G401 (cell line): ENCODE data around the gene ELP1. TPM values are rescaled to one million over a fixed set of nuclear protein-coding genes. Genes with fewer than 3 reads are reported as not detected.

ENCODE experiments used
- DNase-seq: peaks from one replicate; pipeline ENCODE4 v3.0.0-alpha.2; 2015; ENCODE audit warnings: low spot score
- in situ Hi-C: cut with HindIII; loops from 2 replicates; pipeline ENCODE4 v1.10.0; 2016; ENCODE audit warnings: low sequenced_read_pairs, mixed read lengths
- total RNA-seq: library from RNA; depleted of rRNA; stranded (reverse); fragments of >200 nt; shearing (Covaris generic); gene quantifications from 2 replicates; pipeline ENCODE4 v1.2.3, GENCODE V29; 2014

The ELP1 gene
- total RNA-seq, 1 experiment from 2014 or later = 54.7 TPM

DNA sequence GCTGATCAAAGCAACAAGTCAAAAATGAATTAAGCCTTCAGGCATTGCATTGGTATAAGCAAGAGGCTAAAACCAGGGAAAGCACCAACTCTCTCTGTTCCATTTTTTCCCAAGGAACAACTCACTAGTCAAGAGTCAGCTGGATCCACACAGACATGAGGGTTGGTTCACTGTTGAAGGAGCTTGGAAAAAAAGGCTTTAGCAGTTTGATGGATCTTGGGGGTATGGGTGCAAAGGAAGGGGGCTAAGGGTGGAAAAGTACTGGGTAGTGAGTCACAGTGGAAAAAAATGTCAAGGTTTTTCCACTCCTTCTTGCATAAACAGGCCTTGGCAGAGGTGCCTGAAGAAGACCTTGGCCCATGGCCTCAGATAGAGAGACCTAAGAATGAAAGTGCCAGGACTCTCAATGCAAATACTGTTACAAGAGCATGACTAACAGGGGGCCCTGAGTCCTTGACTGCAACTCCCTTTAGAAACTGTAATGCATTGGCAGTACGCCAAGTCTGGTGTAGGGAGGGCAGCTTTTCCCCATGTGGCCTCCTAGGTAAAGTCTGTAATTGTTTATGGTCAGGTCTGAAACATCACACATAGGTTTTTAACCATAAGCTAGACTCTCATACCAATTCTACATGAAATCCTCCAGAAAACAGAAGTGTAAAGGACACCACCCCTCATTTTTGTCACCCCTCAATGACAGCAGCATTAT, 48.1 kb downstream of the ELP1 start:
- DNase-seq = peak; percentile 6
- in situ Hi-C loops = no loop called here

DNA sequence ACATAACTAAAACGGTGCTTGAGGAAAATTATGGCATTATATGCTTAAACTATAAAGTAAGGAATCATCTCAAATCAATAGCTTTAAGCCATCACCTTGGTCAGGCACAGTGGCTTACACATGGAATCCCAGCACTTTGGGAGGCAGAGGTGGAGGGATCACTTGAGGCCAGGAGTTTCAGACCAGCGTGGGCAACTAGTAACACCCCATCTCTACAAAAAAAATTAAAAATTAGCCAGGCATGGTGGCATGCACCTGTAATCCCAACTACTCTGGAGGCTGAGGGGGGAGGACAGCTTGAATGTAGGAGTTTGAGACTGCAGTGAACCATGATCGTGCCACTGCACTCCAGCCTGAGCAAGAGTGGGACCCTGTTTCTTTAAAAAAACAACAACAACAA, 49.2 kb downstream of the ELP1 start:
- no peak for DNase-seq
- in situ Hi-C loops = no loop called here

- no peak for DNase-seq
- in situ Hi-C loops = no loop called here
Measured at GRCh38 chr9:108883085-108883484, 50.8 kb downstream of the ELP1 start.

- in situ Hi-C loops = no loop called here
- no peak for DNase-seq
Measured at GRCh38 chr9:108882052-108882888, 51.7 kb downstream of the ELP1 start.

DNA sequence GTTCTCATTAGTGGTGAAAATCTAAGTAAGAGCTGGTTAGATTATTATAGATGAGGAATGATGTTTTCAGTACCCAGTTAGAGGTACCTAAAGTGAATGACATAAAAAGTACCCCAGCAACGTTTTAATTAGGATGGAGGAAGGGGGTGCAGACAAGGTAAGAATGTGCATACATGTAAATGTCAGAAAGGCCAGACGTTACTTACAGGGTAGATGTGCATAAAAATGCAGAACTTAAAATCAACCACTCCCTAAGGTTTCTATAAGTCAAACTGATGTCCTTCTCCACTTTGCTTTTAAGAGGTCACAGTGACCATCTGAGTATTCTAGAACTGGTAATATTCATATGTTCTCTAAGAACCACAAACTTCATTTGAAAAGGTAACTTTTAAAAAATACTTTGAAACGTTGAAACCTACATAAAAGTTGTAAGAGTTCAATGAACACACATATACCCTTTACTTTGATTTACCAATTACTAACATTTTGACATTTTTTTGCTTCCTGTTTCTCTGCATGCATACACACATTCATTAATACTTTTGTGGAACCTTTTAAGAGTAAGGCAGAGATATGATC, 53.1 kb downstream of the ELP1 start:
- DNase-seq = no peak
- in situ Hi-C loops = no loop called here

DNA sequence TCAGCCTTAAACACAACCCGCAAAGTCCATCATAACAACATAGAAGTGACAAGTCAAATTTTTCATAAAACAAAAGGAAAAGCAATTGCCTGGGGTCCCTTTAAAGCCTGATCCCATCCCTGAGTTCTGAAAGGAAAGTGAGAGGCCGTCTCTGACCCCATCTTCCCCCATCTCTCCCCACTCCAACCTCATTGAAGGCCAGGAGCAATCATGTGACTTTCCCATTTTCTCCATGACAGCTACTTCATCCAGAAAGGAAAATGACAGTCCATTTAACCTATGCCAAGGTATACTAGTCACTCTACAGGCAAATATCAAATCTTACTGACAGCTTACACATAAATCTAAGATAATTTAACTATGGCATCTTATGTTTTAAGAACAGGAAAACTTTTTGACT, 56.4 kb downstream of the ELP1 start:
- no peak for DNase-seq

DNA sequence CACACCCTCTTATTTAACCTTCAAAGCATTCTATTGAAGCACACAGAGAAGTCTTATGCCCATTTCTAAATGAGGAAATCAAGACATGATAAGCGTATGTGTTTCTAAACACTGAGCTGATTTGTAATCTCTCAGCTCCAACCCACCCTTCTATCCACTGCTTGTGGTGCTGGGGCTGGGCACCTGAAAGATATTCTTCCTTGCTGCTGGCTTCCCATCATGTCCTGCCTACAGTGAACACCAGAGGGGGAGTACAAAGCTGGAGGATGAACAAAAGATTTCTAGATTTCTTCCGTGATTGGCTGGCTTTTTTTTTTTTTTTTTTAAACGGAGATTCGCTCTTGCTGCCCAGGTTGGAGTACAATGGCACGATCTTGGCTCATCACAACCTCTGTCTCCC, 57.5 kb downstream of the ELP1 start:
- in situ Hi-C loops = no loop called here
- DNase-seq = no peak

More for the DNA sequence above, 56.4 kb downstream of the ELP1 start:
- in situ Hi-C loops = no loop called here

- in situ Hi-C loops = no loop called here
- no peak for DNase-seq
Measured at GRCh38 chr9:108874058-108874788, 59.7 kb downstream of the ELP1 start.

DNA sequence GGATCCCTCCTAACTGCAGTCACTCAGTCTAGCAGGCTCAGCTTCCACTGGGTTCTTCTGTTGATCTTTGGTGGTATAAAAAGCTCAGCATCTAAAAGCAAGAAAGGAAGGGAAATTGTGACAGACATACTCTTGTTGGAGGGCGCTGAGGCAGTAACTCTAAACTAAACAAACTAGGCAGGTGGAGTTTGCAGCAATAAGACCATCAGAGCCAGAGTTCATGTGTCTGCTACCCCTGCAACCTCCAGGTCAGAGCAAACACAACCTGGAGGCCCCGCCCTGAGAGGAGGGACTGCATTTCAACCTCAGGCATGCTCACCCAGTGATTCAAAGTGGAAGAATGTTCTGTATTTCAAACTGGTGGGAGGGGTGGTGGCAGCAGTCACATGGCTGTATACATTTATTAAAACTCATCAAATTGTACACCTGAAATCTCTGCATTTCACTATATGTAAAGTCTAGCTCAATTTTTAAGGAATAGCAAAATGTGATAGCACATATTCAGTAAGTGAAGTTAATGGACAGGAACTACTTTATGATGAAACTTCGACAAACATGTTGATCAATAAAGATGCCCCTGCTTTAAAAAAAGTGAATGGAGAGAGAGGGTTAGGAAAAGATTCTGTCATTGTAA, 64.7 kb downstream of the ELP1 start:
- in situ Hi-C loops = no loop called here
- DNase-seq = no peak

DNA sequence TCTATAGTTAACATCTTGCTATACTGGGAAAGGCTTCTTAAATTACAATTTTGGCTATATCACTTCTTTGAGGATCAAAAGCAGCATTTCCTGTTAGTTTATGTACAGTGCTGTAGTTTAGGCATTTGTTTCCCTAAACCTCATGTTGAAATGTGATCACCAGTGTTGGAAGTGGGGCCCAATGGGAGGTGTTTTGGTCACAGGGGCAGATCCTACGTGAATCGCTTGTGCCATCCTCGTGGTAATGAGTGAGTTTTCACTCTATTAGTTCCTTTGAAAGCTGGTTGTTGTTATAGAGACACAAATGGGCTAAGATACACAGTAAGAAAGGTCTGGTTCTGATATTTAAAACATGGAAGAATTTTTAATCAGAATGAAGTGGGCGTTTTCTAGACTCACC, 66.1 kb downstream of the ELP1 start:
- DNase-seq = no peak
- in situ Hi-C loops = no loop called here

DNA sequence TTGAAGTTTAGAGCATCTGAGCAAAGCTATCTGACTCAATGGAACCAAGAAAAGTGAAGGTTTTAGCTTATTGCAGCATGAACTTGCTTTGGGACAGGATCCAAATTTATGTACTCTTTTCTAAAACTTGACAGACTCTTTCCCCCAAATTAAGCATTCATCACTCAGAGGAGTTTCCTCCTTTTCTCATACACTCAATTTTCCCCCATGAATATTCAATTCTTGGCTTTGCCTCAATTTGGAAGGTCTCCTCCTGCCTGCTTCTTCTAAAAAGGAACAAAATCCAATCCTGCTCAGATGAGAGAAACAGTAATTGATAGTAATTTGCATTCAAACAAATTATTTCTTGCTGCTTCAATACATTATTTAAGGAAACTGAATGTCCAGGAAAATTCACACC, 66.8 kb downstream of the ELP1 start:
- DNase-seq = no peak
- in situ Hi-C loops = no loop called here

DNA sequence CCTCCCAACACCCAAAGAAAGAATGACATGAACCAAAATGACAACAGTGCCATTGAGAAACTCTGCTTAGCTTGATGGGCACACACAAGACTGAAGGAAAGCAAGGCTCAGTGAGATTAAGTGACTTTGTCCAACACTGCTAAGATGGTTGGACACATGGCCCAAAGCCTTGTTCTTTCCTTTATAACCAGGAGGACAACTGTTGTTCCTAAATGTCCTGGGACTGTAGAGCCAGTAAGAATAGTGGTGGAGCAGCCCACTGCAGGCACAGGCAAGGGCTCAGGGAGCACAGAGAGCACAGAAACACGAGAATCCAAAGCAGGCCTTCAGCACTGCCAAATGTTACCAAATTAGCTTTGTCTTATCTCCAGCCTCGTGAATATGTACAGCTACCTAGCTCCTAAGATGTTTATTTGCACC, 67.9 kb downstream of the ELP1 start:
- DNase-seq = no peak
- in situ Hi-C loops = no loop called here

DNA sequence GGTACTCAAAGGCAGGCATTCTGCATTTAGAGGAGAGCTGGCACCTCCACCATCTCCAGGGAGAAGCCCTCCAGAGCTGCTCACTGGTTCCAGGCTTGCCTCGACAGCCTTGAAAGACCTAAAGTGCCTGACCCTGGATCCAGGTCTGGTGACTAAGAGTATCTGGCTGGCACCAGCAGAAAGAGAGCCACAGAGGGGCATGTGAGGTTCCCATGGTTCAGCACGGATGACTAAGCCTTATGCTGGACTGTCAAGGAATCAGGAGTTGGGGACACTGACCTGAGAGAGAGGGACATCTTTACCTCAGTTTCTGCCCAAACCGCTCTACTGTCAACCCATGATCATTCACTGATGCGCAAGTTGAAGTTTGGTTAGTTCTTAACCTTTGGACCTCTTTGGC, 68.9 kb downstream of the ELP1 start:
- DNase-seq = no peak
- in situ Hi-C loops = no loop called here

GRCh38 chr9:108864446-108864845, 69.5 kb downstream of the ELP1 start:
- in situ Hi-C loops = no loop called here
- DNase-seq = no peak

DNA sequence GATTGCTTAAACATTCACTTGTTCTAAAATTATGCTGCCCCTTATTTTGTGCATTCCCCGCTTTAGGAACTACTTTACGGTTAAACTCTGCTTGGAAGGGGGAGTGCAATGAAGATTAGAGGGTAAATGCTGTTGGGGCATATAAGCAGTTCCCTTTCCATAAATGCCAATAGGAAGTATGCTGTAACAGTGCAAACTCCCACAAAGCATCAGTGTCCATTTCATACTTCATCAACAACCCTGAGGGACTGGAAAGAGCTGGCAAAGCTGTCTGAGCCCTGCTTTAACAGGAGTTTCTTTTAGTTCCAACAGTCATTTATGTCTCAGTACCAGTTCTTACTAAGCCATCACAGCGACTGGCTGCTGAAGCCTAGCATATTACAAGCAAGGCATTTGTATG, 70.0 kb downstream of the ELP1 start:
- no peak for DNase-seq
- in situ Hi-C loops = no loop called here

- in situ Hi-C loops = no loop called here
- DNase-seq = no peak
Measured at GRCh38 chr9:108861997-108862396, 71.9 kb downstream of the ELP1 start, which contains the start of gene ACTL7A. Gene ACTL7A (plus strand): TSS chr9:108862266. CDS start chr9:108862323, 57 bp downstream.

GRCh38 chr9:108861464-108861863, 72.5 kb downstream of the ELP1 start:
- in situ Hi-C loops = no loop called here
- DNase-seq = no peak

DNA sequence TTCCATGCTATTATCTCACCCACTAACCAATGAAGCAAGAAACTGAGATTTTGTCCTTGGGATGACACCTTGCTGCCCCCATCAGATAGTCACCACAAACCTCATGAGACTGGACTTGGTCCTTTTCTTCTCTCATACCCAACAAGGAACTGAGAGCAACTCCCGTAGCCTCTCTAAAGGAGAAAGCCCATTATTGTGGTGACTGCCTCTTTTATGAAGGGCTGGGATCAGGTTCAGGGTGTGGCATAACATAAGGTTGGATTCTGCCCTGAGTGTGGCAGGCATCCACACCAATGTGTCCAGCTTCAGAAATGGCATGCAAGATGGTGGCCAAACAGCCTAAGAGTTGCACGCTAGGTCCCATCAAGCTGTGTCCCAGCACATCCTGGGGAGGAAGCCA, 73.2 kb downstream of the ELP1 start:
- no peak for DNase-seq
- in situ Hi-C loops = no loop called here

GRCh38 chr9:108860354-108860753, 73.6 kb downstream of the ELP1 start:
- DNase-seq = no peak
- in situ Hi-C loops = no loop called here
